SK-N-SH treated with all-trans-retinoic acid at 6 μM for 48 hours (cell line): ENCODE measurements around the gene ATP6V1C2.

ENCODE experiments used
- ARNTL ChIP-seq: fragments of 450-650 bp; formaldehyde crosslinking; IDR thresholded peaks from 2 replicates; pipeline ENCODE4 v1.5.0; 2020; ENCODE audit warnings: low read depth, mild to moderate bottlenecking, moderate library complexity, borderline replicate concordance
- ESRRG ChIP-seq: fragments of 250-450 bp; sonication (Bioruptor Pico); IDR thresholded peaks from 2 replicates; pipeline ENCODE4 v1.6.1; 2021; ENCODE audit warnings: mild to moderate bottlenecking
- OSR1 ChIP-seq: fragments of 250-450 bp; sonication (Bioruptor Pico); IDR thresholded peaks from 2 replicates; pipeline ENCODE4 v1.8.0; 2022; ENCODE audit warnings: moderate library complexity, mild to moderate bottlenecking, inconsistent platforms
- PATZ1 ChIP-seq: fragments of 250-450 bp; sonication (Bioruptor Pico); IDR thresholded peaks from 2 replicates; pipeline ENCODE4 v1.8.0; 2020; ENCODE audit warnings: mild to moderate bottlenecking, moderate library complexity, borderline replicate concordance
- RARB ChIP-seq: fragments of 250-450 bp; sonication (Bioruptor Pico); IDR thresholded peaks from 2 replicates; pipeline ENCODE4 v1.8.0; 2021; ENCODE audit warnings: mild to moderate bottlenecking, moderate library complexity
- TCF4 ChIP-seq: fragments of 250-450 bp; sonication (Bioruptor Pico); IDR thresholded peaks from 2 replicates; pipeline ENCODE4 v1.8.0; 2021; ENCODE audit warnings: mild to moderate bottlenecking, moderate library complexity, borderline replicate concordance
- TOX ChIP-seq: fragments of 250-450 bp; sonication (Bioruptor Pico); IDR thresholded peaks from 2 replicates; pipeline ENCODE4 v1.8.0; 2021; ENCODE audit warnings: mild to moderate bottlenecking, moderate library complexity, borderline replicate concordance
- ZC3H10 ChIP-seq: fragments of 250-450 bp; sonication (Bioruptor Pico); IDR thresholded peaks from 2 replicates; pipeline ENCODE4 v1.5.1; 2021; ENCODE audit warnings: mild to moderate bottlenecking, moderate library complexity
- ZFP3 ChIP-seq: fragments of 250-450 bp; sonication (Bioruptor Pico); IDR thresholded peaks from 2 replicates; pipeline ENCODE4 v1.5.0; 2020; ENCODE audit warnings: mild to moderate bottlenecking, moderate library complexity
- ZFP30 ChIP-seq: fragments of 450-650 bp; formaldehyde crosslinking; IDR thresholded peaks from 2 replicates; pipeline ENCODE4 v1.5.0; 2022; ENCODE audit warnings: mild to moderate bottlenecking, moderate library complexity
- ZNF70 ChIP-seq: fragments of 450-650 bp; formaldehyde crosslinking; IDR thresholded peaks from 2 replicates; pipeline ENCODE4 v1.5.0; 2020; ENCODE audit warnings: mild to moderate bottlenecking, moderate library complexity
- ZNF8 ChIP-seq: fragments of 450-650 bp; formaldehyde crosslinking; IDR thresholded peaks from 2 replicates; pipeline ENCODE4 v1.5.0; 2020; ENCODE audit warnings: mild to moderate bottlenecking, moderate library complexity

GRCh38 chr2:10783421-10783820 lies 62.0 kb downstream of the ATP6V1C2 start:
- TF ChIP-seq TCF4 (CRISPR knock-in tag) (no peak), RARB (CRISPR knock-in tag) (no peak), ZC3H10 (CRISPR knock-in tag) (no peak), ZNF8 (CRISPR knock-in tag) (no peak), ZFP3 (CRISPR knock-in tag) (no peak), ZFP30 (CRISPR knock-in tag) (no peak), PATZ1 (CRISPR knock-in tag) (no peak), ARNTL (no peak), ZNF70 (CRISPR knock-in tag) (no peak), OSR1 (no peak), TOX (CRISPR knock-in tag) (no peak), ESRRG (no peak)
